ENCODE measurements around the gene PLXNA4. TPM values are rescaled to one million over a fixed set of nuclear protein-coding genes. Genes with fewer than 3 reads are reported as not detected.
"Not testable (repeated sequence)": the region's sequence is repeated elsewhere in the genome, so short reads cannot be mapped to it uniquely, and the experiment has no call there.

The PLXNA4 gene
- total RNA-seq, 1 donor from 2014 or later = 34.9 TPM

- no peak for DNase-seq (ENCODE audit: low spot score)
These were observed 183.6 kb downstream of the PLXNA4 start for GRCh38 chr7:132392713-132393112.

GRCh38 chr7:132390705-132391104, 185.6 kb downstream of the PLXNA4 start:
- peak; percentile 80 for DNase-seq (ENCODE audit: low spot score)

DNA sequence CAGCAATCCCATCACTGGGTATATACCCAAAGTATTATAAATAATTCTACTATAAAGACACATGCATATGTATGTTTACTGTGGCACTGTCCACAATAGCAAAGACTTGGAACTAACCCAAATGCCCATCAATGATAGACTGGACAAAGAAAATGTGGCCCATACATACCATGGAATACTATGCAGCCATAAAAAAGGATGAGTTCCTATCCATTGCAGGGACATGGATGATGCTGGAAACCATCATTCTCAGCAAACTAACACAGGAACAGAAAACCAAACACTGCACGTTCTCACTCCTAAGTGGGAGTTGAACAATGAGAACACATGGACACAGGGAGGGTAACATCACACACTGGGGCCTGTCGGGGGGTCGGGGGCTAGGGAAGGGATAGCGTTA, 186.2 kb downstream of the PLXNA4 start:
- DNase-seq (ENCODE audit: low spot score) = not testable (repeated sequence)

DNA sequence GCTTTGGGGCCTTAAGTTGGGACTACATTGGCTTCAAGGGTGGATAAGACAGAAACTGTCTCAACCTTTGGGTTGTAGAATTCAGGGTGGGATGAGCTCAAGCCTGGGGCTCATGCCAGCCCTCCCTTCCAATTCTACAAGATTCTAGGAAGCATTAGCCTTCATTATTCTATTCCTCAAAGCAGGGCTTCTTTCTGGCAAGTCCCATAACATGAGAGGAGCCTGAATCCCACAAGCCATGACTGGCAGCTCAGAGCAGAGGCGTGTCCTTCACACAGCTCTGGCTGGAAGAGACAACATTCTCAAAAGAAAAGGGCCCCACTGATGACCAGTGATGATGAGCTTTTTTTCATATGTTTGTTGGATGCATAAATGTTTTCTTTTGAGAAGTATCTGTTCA, 187.6 kb downstream of the PLXNA4 start:
- DNase-seq (ENCODE audit: low spot score) = no peak

DNA sequence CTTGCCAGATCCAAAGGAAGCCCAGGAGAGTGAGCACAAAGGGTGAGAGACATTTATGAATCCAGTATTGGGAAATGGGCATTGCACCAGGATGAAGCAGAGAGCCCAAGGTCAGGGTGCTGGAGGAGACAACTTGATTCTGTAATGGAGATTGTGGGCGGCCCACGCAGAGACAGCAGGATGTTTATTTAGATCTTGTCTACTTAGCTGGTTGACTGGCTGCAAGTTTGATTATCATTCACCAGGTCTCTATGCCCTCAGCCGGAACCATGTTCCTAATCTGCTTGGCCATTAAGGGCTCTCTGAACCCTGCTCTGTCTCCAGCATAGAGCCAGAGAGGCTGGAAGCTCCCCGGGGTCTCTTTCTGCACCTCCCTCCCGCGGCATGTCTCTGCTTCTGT, 188.7 kb downstream of the PLXNA4 start:
- no peak for DNase-seq (ENCODE audit: low spot score)

DNA sequence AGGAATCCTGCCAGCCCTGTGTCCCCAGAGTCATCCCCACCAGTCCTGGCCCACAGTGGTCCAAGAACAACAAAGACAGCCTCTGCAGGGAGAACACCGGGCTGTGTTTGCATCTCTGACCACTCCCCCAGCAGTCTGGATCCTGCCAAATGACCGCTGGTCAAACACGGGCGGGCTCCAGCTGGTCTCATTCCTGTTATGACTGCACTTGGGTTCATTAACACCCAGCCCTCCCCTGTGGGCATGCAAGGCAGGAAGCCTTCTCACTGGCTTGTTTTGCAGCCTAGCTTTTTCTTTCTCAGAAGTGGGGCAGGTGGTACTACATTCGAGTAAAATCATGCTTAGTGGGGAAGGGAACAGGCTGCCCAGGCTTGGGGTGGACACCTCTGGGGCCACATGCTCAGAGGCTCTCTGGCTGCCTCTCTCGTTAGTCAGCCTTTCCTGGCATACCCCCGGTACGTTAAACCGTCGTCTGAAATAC, 190.0 kb downstream of the PLXNA4 start:
- DNase-seq (ENCODE audit: low spot score) = peak; percentile 35

- no peak for DNase-seq (ENCODE audit: low spot score)
These were observed 192.3 kb downstream of the PLXNA4 start for GRCh38 chr7:132383962-132384361.

- DNase-seq (ENCODE audit: low spot score) = no peak
These were observed 194.4 kb downstream of the PLXNA4 start for GRCh38 chr7:132381742-132382472.

DNA sequence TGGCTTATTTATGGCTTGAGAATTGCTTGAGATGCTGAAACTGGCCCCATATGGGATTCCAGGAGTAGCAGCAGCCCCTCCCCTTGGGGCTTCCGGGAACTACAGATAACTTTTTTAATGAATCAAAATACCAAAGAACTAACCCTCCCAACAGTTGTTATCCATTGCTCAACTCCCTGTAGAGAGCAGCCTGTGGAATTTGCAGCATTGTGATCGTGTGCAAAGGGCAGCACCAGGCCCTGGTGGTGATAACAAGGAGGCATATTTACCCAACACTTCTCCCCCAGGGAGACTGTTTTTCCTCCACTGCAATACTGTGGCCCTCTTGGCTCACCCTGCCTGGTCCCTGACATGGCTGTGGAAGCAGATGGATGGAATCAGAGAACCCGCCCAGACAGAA, 196.2 kb downstream of the PLXNA4 start:
- DNase-seq (ENCODE audit: low spot score) = peak; percentile 75

- no peak for DNase-seq (ENCODE audit: low spot score)
These were observed 197.0 kb downstream of the PLXNA4 start for GRCh38 chr7:132379292-132379691.

- no peak for DNase-seq (ENCODE audit: low spot score)
These were observed 198.3 kb downstream of the PLXNA4 start for GRCh38 chr7:132377703-132378584.

DNA sequence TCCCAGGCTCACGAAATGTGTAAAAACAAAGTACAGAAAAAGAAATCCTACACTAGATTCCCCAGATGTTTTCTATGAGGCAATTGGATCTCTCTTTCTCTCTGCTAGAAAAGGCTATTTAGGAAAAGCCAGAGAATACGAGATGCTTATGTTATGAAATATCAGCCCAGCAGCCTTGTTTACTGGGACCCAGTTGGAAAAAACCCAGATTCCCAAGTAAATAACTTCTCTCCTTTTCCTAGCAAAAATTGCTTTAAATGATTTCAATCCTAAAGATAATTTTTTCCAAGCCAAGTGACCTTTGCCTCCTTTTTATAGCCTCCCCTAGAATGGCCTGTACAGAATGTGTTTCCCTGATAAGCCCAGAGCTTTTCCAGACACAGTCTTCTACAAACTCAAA, 199.3 kb downstream of the PLXNA4 start:
- peak; percentile 80 for DNase-seq (ENCODE audit: low spot score)

- DNase-seq (ENCODE audit: low spot score) = no peak
These were observed 199.8 kb downstream of the PLXNA4 start for GRCh38 chr7:132376361-132377013.

GRCh38 chr7:132373879-132374278, 202.4 kb downstream of the PLXNA4 start:
- DNase-seq (ENCODE audit: low spot score) = no peak

DNA sequence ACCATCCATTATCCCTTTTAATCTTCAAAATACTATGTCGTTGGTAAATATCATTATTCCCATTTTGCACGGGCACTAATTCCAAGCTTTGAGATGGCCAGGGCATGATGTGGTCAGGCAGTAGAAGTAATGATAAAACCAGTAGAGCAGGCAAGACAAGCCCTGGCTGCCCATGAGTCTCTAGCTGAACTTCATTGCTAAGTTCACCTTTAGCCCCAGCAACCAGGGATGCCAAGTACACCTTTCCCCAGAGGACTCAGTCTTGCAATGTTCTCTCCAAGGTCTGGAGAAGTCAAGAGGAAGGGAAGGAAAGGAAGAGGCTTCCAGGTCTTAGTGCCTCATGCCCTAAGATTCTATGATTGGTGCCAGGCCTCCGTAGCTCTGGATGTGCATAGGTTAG, 203.2 kb downstream of the PLXNA4 start:
- no peak for DNase-seq (ENCODE audit: low spot score)

GRCh38 chr7:132371948-132372347, 204.3 kb downstream of the PLXNA4 start:
- no peak for DNase-seq (ENCODE audit: low spot score)

GRCh38 chr7:132368246-132368900, 207.9 kb downstream of the PLXNA4 start:
- DNase-seq (ENCODE audit: low spot score) = no peak

- DNase-seq (ENCODE audit: low spot score) = no peak
These were observed 208.5 kb downstream of the PLXNA4 start for GRCh38 chr7:132367795-132368194.

DNA sequence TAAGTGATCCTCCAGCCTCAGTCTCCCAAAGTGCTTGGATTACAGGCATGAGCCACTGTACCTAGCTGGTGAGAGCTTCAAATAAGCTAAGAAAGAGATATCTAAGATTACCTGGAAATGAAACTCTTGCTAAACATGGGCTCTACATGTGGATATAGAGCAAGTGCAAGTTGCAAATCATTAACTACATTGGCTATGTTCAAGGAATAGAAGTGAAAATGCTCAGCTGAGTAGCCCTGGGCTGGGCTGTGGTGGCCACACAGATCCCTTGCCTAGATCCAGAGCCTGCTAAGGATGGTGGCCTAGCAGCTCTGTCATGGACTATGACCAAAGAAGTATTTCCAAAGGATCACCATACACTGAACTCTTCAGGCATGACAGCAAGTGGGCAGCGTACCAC, 209.3 kb downstream of the PLXNA4 start:
- DNase-seq (ENCODE audit: low spot score) = no peak

- DNase-seq (ENCODE audit: low spot score) = no peak
These were observed 212.0 kb downstream of the PLXNA4 start for GRCh38 chr7:132364226-132364625.

- no peak for DNase-seq (ENCODE audit: low spot score)
These were observed 214.2 kb downstream of the PLXNA4 start for GRCh38 chr7:132362059-132362458.

- DNase-seq (ENCODE audit: low spot score) = no peak
These were observed 215.1 kb downstream of the PLXNA4 start for GRCh38 chr7:132361146-132361545.
